HUES6 (cell line): ENCODE results near the gene GADL1.

Source experiments
- H3K27ac ChIP-seq: 2 replicates; pipeline ENCODE4 v1.7.0; 2013; ENCODE audit warnings: low read depth, mild to moderate bottlenecking, low read length, inconsistent platforms
- H3K27me3 ChIP-seq: 2 replicates; pipeline ENCODE4 v1.6.1; 2013; ENCODE audit warnings: low read length; ENCODE audit not compliant: control insufficient read depth, insufficient read depth
- H3K36me3 ChIP-seq: 2 replicates; pipeline ENCODE4 v1.6.1; 2013; ENCODE audit warnings: low read length; ENCODE audit not compliant: control insufficient read depth, insufficient read depth
- H3K4me1 ChIP-seq: 2 replicates; pipeline ENCODE4 v1.6.1; 2013; ENCODE audit warnings: low read length; ENCODE audit not compliant: control insufficient read depth, insufficient read depth
- H3K4me3 ChIP-seq: 2 replicates; pipeline ENCODE4 v1.5.1; 2013; ENCODE audit warnings: low read depth, low read length
- H3K9ac ChIP-seq: one replicate; pipeline ENCODE4 v1.6.1; 2013; ENCODE audit warnings: mild to moderate bottlenecking, low read length
- H3K9me3 ChIP-seq: 2 replicates; pipeline ENCODE4 v1.6.1; 2013; ENCODE audit warnings: low read depth, low read length; ENCODE audit not compliant: control insufficient read depth, insufficient read depth

GADL1 gene, protein sequence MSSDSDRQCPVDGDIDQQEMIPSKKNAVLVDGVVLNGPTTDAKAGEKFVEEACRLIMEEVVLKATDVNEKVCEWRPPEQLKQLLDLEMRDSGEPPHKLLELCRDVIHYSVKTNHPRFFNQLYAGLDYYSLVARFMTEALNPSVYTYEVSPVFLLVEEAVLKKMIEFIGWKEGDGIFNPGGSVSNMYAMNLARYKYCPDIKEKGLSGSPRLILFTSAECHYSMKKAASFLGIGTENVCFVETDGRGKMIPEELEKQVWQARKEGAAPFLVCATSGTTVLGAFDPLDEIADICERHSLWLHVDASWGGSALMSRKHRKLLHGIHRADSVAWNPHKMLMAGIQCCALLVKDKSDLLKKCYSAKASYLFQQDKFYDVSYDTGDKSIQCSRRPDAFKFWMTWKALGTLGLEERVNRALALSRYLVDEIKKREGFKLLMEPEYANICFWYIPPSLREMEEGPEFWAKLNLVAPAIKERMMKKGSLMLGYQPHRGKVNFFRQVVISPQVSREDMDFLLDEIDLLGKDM

DNA sequence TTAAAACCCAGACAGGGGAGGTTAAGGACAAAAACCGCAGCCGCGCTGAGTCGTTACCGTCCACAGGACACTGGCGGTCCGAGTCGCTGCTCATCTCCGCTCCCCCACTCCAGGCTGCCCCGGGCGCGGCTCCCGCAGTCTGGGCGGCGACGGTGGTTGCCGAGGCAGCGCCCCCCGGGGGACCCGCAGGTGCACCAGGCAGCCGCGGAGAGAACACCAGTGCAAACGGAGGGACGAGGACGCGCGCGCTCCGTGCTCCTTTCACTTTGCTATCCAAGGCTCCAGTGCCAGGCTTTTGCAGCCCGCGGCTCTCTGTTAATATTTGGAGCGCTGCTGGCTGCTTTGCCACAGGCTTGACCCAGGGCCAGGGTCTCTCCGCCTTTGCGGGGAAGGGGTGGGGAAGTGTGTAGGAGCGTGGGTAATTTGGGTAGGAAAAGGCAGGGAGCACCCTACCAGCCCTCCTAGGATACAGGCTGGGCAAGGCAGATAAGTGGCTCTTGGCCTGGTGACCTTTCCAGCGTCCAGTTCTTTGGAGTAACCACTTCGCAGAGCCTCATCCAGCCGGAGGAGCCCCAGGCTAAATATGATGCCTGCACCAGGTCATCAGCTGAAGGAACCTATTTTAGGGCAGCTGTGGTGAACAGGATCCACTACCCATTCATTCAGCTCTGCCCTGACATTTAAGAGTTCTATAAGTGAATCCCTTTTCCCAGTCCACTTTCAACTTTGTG is at the start of gene GADL1:
GADL1 (minus strand) TSS at position 141 of the 731 bp plus-strand sequence; CDS start at position 94, 47 bp downstream.
- Histone ChIP-seq H3K27ac (no peak within 1 kb of the TSS), H3K9me3 (no peaks in the 10 kb centered on the region), H3K4me1 (peaks cover 14% of the 10 kb centered on the region; the same call in 1 of the 2 replicates), H3K9ac (peak within 1 kb of the TSS; percentile 40), H3K4me3 (peak within 1 kb of the TSS; percentile 62), H3K36me3 (no peaks in the 10 kb centered on the region), H3K27me3 (peaks cover 33% of the 10 kb centered on the region)

DNA sequence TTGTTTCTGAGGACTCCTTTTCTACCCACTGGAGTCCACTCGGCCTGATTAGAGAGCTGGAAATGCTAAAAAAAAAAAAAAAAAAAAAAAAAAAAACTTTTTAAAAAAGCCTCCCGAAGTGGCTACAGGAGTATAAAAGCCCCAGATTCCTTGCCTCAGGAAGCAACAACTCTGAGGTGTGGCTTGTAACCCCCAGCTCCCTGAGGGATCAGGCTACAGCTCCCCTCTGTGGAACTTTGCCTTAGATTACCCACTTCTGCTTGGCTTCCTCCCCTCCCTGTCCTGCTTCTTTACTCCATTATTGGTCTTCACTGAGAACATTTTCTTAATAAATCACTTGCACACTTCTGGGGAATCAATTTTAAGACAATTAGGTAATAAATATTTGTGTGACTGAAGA is 49.7 kb upstream of the GADL1 start:
- no peaks in the 10 kb centered on the region for H3K27me3 ChIP-seq
- H3K27ac ChIP-seq = no peak overlapping the region
- H3K9me3 ChIP-seq = no peaks in the 10 kb centered on the region
- no peak overlapping the region for H3K9ac ChIP-seq
- H3K4me1 ChIP-seq = no peaks in the 10 kb centered on the region
- H3K4me3 ChIP-seq = no peak overlapping the region
- no peaks in the 10 kb centered on the region for H3K36me3 ChIP-seq

DNA sequence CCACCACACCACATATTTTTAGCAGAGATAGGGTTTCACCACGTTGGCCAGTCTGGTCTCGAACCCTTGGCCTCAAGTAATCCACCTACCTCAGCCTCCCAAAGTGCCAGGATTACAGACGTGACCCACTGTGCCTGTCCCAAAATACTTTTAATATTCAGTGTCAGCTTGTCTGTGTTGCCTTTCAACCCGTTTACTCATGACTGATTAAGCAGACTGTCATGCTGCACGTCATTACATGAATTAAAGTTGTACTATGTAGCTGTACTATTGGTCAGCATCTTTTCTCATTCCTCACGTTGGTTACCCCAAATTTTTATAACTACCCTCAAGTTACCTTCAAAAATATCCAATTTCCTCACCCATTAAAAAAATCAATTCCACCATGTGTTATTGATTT is 48.7 kb upstream of the GADL1 start:
- no peaks in the 10 kb centered on the region for H3K36me3 ChIP-seq
- no peaks in the 10 kb centered on the region for H3K27me3 ChIP-seq
- H3K4me3 ChIP-seq = no peak overlapping the region
- no peak overlapping the region for H3K9ac ChIP-seq
- H3K27ac ChIP-seq = no peak overlapping the region
- no peaks in the 10 kb centered on the region for H3K9me3 ChIP-seq
- H3K4me1 ChIP-seq = no peaks in the 10 kb centered on the region

DNA sequence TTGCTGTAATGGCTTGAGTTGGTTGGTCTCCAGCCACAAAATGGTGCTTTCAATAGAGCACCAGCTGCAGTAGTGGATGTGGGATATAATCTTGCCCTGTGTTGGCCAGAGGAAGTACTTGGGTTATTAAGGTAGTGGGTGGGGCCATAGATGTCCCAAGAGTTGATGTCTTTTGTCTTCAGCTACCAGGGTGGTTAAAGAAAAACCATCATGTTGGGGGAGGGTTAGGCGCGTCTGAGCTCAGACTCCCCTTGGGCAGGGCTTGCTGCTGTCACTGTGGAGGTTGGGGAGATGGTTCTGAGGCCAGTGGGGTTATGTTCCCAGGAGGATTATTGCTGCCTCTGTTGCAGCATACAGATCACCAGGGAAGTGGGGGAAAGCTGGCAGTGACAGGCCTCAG is 46.9 kb upstream of the GADL1 start:
- no peaks in the 10 kb centered on the region; the same call in 1 of the 2 replicates for H3K9me3 ChIP-seq
- no peak overlapping the region for H3K4me3 ChIP-seq
- H3K4me1 ChIP-seq = no peaks in the 10 kb centered on the region
- no peak overlapping the region for H3K9ac ChIP-seq
- H3K36me3 ChIP-seq = no peaks in the 10 kb centered on the region
- H3K27me3 ChIP-seq = no peaks in the 10 kb centered on the region
- no peak overlapping the region for H3K27ac ChIP-seq

DNA sequence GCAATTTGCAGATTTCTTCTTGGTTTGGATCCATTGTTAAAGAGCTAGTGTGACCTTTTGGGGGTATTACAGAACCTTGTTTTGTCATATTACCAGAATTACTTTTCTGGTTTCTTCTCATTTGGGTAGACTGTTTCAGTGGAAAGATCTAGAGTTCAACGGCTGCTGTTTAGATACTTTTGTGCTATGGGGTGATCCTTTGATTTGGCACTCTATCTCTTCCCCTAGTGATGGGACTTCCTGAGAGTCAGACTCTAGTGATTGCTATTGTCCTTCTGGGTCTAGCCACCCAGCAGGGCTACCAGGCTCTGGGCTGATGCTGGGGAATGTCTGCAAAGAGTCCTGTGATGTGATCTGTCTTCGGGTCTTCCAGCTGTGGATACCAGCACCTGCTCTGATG is 46.3 kb upstream of the GADL1 start:
- Histone ChIP-seq H3K36me3 (no peaks in the 10 kb centered on the region), H3K4me1 (no peaks in the 10 kb centered on the region), H3K4me3 (no peak overlapping the region), H3K9me3 (no peaks in the 10 kb centered on the region; the same call in 1 of the 2 replicates), H3K27ac (no peak overlapping the region), H3K27me3 (no peaks in the 10 kb centered on the region), H3K9ac (no peak overlapping the region)

DNA sequence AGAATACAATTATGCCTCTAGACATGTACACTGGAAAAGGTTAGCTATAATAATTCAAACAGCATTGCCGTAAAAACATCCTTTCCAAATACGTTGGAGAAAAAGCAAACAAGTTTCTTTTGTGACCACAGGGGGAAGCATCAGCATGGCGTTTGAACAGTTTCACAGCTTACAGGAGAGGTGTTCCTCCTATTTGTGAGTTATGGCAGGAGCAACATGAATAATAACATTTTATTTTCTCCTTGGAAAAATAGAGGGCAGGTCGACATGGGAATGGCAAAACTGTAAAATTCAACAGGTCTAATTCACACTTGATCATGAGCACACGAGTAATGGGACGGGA is 39.7 kb upstream of the GADL1 start:
- H3K9me3 ChIP-seq = no peaks in the 10 kb centered on the region; the same call in 1 of the 2 replicates
- no peaks in the 10 kb centered on the region for H3K4me1 ChIP-seq
- no peak overlapping the region for H3K27ac ChIP-seq
- no peak overlapping the region for H3K9ac ChIP-seq
- H3K4me3 ChIP-seq = no peak overlapping the region
- no peaks in the 10 kb centered on the region for H3K27me3 ChIP-seq
- H3K36me3 ChIP-seq = no peaks in the 10 kb centered on the region

DNA sequence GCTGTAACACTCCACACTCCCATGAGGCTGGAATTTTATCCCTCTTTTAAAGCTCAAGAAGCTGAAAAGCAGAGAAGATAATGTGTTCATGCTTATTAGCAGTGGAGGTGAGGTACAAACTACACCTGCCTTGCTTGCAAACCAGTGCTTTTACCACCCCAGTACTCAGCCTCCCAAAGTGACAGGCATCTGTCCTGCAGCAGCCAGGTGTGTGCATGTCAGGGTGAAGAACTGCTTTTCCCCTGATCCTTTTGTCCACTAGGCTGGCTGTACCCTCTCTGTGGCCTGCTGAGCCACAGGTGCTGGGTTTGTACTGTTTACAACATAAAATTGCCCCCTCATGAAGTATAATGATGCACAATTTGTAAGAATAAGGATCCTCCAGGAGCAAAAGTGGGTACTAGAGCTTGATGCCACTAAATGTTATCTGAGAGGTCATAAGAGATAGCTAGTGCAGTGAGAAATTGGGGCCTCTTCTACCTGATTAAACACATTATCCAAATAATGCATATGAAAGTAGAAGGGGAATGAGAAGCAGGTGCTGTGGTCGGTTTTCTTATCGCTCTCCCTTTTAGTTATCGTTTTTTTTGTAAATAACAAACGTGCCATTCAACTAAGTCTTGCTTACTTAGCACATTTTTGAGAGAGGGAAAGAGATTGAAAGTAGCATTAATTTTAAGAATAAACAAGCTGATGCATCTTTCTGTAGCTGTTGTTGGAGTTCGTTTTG is 39.2 kb upstream of the GADL1 start:
- Histone ChIP-seq H3K27ac (no peak overlapping the region), H3K4me1 (no peaks in the 10 kb centered on the region), H3K27me3 (no peaks in the 10 kb centered on the region), H3K4me3 (no peak overlapping the region), H3K9ac (no peak overlapping the region), H3K36me3 (no peaks in the 10 kb centered on the region), H3K9me3 (no peaks in the 10 kb centered on the region; the same call in 1 of the 2 replicates)

DNA sequence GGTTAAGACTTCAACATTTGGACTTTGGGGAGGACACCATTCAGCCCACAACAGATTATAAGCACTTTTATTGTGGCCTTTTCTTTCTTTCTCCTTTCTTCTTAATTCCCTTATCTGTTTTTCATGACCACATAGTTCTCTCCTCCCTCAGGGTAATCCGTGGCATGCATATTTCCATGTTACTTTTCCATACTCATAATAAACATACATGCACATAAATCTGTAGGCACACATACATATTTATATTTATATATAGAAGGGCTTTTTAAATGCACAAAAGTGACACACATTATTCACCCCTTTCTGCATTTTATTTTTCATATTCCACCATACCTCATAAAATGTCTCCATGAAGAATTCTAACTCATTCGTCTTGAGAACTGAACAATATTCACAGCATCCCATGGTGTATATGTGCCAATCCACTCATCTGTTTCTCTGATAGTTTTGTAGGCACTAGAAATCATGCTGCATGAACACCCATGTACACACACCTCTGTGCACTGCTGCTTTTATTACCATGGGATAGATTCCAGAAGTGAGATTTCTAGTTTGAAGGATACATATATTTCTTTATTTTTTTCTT is 38.1 kb upstream of the GADL1 start:
- H3K27me3 ChIP-seq = no peaks in the 10 kb centered on the region
- H3K9ac ChIP-seq = no peak overlapping the region
- H3K4me3 ChIP-seq = no peak overlapping the region
- no peaks in the 10 kb centered on the region; the same call in 1 of the 2 replicates for H3K9me3 ChIP-seq
- H3K4me1 ChIP-seq = no peaks in the 10 kb centered on the region
- H3K36me3 ChIP-seq = no peaks in the 10 kb centered on the region
- H3K27ac ChIP-seq = no peak overlapping the region

DNA sequence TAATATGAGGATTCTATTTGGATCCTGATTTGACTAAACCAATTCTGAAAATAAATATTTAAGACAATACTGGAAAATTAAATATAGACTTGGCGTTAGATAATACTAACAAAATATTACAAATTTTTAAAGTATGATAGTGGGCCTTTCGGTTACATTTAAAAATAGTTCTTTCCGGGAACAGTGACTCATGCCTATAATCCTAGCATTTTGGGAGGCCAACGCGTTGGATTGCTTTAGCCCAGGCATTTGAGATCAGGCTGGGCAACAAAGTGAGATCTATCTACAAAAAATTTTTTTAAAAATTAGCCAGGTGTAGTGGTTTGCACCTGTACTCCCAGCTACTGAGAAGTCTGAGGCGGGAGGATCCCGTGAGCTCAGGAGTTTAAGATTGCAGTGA is 30.3 kb upstream of the GADL1 start:
- H3K27me3 ChIP-seq = no peaks in the 10 kb centered on the region
- no peak overlapping the region for H3K9ac ChIP-seq
- no peaks in the 10 kb centered on the region for H3K4me1 ChIP-seq
- H3K27ac ChIP-seq = no peak overlapping the region
- no peaks in the 10 kb centered on the region for H3K36me3 ChIP-seq
- no peak overlapping the region for H3K4me3 ChIP-seq
- no peaks in the 10 kb centered on the region for H3K9me3 ChIP-seq

DNA sequence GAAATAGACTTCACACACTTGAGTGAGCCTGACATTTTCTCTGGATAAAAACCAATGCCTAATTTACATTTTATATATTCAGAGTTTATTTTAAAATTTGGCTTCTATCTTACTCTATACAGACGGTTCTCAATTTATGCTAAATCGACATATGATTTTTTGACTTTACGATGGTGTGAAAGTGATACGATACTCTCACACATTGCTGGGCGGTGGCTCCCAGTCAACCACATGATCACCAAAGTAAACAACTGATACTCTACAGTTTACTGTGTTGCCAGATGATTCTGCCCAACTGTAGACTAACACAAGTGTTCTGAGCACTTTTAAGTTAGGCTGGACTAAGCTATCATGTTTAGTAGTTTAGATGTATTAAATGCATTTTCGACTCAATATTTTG is 25.1 kb upstream of the GADL1 start:
- H3K9ac ChIP-seq = no peak overlapping the region
- no peaks in the 10 kb centered on the region for H3K9me3 ChIP-seq
- H3K27me3 ChIP-seq = no peaks in the 10 kb centered on the region
- H3K27ac ChIP-seq = no peak overlapping the region
- H3K36me3 ChIP-seq = no peaks in the 10 kb centered on the region
- no peaks in the 10 kb centered on the region for H3K4me1 ChIP-seq
- H3K4me3 ChIP-seq = no peak overlapping the region
